ENCODE data around the gene CEP70.

- TF ChIP-seq CTCF (conservative IDR thresholded peaks at IDR 0.05; ENCODE audit: low read depth, low read length), result no peak
- TF ChIP-seq EZH2 (IDR thresholded peaks at IDR 0.05; ENCODE audit: borderline replicate concordance, low read depth, low read length, poor library complexity, severe bottlenecking), result no peak
Measured at GRCh38 chr3:138477801-138478200, 116.3 kb downstream of the CEP70 start.
